SK-N-SH treated with all-trans-retinoic acid at 6 μM for 48 hours (cell line): Measurements from ENCODE around the gene SMYD3.

Experiments
- ARNTL ChIP-seq: fragments of 450-650 bp; formaldehyde crosslinking; IDR thresholded peaks from 2 replicates; pipeline ENCODE4 v1.5.0; 2020; ENCODE audit warnings: low read depth, mild to moderate bottlenecking, moderate library complexity, borderline replicate concordance
- CREB5 ChIP-seq: fragments of 250-450 bp; sonication (Bioruptor Pico); IDR thresholded peaks from 2 replicates; pipeline ENCODE4 v1.5.1; 2020; ENCODE audit warnings: low read depth, mild to moderate bottlenecking, moderate library complexity
- PPARA ChIP-seq: fragments of 250-450 bp; sonication (Bioruptor Pico); IDR thresholded peaks from 2 replicates; pipeline ENCODE4 v1.5.0; 2020; ENCODE audit warnings: mild to moderate bottlenecking, borderline replicate concordance
- RARB ChIP-seq: fragments of 250-450 bp; sonication (Bioruptor Pico); IDR thresholded peaks from 2 replicates; pipeline ENCODE4 v1.8.0; 2021; ENCODE audit warnings: mild to moderate bottlenecking, moderate library complexity
- TCF4 ChIP-seq: fragments of 250-450 bp; sonication (Bioruptor Pico); IDR thresholded peaks from 2 replicates; pipeline ENCODE4 v1.8.0; 2021; ENCODE audit warnings: mild to moderate bottlenecking, moderate library complexity, borderline replicate concordance
- ZC3H10 ChIP-seq: fragments of 250-450 bp; sonication (Bioruptor Pico); IDR thresholded peaks from 2 replicates; pipeline ENCODE4 v1.5.1; 2021; ENCODE audit warnings: mild to moderate bottlenecking, moderate library complexity
- ZFP3 ChIP-seq: fragments of 250-450 bp; sonication (Bioruptor Pico); IDR thresholded peaks from 2 replicates; pipeline ENCODE4 v1.5.0; 2020; ENCODE audit warnings: mild to moderate bottlenecking, moderate library complexity
- ZFP30 ChIP-seq: fragments of 450-650 bp; formaldehyde crosslinking; IDR thresholded peaks from 2 replicates; pipeline ENCODE4 v1.5.0; 2022; ENCODE audit warnings: mild to moderate bottlenecking, moderate library complexity
- ZNF8 ChIP-seq: fragments of 450-650 bp; formaldehyde crosslinking; IDR thresholded peaks from 2 replicates; pipeline ENCODE4 v1.5.0; 2020; ENCODE audit warnings: mild to moderate bottlenecking, moderate library complexity
- TF ChIP-seq, protein P1 (sequence below): fragments of 250-450 bp; sonication (Bioruptor Pico); IDR thresholded peaks from 2 replicates; pipeline ENCODE4 v1.5.1; 2021; ENCODE audit warnings: mild to moderate bottlenecking, moderate library complexity
- TF ChIP-seq, protein P2 (sequence below): fragments of 250-450 bp; sonication (Bioruptor Pico); IDR thresholded peaks from 2 replicates; pipeline ENCODE4 v1.8.0; 2020; ENCODE audit warnings: mild to moderate bottlenecking, moderate library complexity, borderline replicate concordance
- TF ChIP-seq, protein P3 (sequence below): fragments of 250-450 bp; sonication (Bioruptor Pico); IDR thresholded peaks from 2 replicates; pipeline ENCODE4 v1.5.0; 2020; ENCODE audit warnings: mild to moderate bottlenecking, moderate library complexity

- TF ChIP-seq ARNTL (CRISPR knock-in tag) (no peak), ZFP30 (CRISPR knock-in tag) (no peak), ZNF8 (CRISPR knock-in tag) (no peak), PPARA (no peak), CREB5 (CRISPR knock-in tag) (no peak), ZFP3 (CRISPR knock-in tag) (no peak), ZC3H10 (CRISPR knock-in tag) (no peak), RARB (no peak), TCF4 (CRISPR knock-in tag) (no peak)
- TF ChIP-seq, protein P1, sequence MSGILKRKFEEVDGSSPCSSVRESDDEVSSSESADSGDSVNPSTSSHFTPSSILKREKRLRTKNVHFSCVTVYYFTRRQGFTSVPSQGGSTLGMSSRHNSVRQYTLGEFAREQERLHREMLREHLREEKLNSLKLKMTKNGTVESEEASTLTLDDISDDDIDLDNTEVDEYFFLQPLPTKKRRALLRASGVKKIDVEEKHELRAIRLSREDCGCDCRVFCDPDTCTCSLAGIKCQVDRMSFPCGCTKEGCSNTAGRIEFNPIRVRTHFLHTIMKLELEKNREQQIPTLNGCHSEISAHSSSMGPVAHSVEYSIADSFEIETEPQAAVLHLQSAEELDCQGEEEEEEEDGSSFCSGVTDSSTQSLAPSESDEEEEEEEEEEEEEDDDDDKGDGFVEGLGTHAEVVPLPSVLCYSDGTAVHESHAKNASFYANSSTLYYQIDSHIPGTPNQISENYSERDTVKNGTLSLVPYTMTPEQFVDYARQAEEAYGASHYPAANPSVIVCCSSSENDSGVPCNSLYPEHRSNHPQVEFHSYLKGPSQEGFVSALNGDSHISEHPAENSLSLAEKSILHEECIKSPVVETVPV (CRISPR knock-in tag): no peak
- TF ChIP-seq, protein P2, sequence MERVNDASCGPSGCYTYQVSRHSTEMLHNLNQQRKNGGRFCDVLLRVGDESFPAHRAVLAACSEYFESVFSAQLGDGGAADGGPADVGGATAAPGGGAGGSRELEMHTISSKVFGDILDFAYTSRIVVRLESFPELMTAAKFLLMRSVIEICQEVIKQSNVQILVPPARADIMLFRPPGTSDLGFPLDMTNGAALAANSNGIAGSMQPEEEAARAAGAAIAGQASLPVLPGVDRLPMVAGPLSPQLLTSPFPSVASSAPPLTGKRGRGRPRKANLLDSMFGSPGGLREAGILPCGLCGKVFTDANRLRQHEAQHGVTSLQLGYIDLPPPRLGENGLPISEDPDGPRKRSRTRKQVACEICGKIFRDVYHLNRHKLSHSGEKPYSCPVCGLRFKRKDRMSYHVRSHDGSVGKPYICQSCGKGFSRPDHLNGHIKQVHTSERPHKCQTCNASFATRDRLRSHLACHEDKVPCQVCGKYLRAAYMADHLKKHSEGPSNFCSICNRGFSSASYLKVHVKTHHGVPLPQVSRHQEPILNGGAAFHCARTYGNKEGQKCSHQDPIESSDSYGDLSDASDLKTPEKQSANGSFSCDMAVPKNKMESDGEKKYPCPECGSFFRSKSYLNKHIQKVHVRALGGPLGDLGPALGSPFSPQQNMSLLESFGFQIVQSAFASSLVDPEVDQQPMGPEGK: no peak
- TF ChIP-seq, protein P3, sequence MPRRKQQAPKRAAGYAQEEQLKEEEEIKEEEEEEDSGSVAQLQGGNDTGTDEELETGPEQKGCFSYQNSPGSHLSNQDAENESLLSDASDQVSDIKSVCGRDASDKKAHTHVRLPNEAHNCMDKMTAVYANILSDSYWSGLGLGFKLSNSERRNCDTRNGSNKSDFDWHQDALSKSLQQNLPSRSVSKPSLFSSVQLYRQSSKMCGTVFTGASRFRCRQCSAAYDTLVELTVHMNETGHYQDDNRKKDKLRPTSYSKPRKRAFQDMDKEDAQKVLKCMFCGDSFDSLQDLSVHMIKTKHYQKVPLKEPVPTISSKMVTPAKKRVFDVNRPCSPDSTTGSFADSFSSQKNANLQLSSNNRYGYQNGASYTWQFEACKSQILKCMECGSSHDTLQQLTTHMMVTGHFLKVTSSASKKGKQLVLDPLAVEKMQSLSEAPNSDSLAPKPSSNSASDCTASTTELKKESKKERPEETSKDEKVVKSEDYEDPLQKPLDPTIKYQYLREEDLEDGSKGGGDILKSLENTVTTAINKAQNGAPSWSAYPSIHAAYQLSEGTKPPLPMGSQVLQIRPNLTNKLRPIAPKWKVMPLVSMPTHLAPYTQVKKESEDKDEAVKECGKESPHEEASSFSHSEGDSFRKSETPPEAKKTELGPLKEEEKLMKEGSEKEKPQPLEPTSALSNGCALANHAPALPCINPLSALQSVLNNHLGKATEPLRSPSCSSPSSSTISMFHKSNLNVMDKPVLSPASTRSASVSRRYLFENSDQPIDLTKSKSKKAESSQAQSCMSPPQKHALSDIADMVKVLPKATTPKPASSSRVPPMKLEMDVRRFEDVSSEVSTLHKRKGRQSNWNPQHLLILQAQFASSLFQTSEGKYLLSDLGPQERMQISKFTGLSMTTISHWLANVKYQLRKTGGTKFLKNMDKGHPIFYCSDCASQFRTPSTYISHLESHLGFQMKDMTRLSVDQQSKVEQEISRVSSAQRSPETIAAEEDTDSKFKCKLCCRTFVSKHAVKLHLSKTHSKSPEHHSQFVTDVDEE (CRISPR knock-in tag): no peak
Measured at GRCh38 chr1:246151796-246152434, 355.2 kb downstream of the SMYD3 start.
